ENCODE data around the gene CPVL.

DNA sequence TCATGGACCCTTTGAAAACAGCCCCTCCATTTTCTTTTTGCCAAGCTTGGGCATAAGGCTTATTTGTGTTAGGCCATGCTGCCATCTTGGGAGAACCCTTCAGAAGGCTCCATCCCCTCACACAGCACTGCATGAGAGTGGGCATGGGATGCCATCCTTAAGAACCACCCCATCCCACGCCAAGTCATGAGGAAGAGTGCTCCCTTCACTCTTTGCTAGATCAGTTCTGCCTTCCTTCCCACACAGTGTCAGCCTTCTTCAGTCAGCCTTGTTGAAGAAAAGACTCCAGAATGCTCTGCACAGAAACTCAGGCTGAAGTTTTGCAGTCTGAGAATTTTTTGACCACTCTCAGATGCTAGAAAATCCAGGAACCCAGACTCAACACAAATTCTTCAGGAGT, 32.8 kb upstream of the CPVL start:
- TF ChIP-seq, protein P1, sequence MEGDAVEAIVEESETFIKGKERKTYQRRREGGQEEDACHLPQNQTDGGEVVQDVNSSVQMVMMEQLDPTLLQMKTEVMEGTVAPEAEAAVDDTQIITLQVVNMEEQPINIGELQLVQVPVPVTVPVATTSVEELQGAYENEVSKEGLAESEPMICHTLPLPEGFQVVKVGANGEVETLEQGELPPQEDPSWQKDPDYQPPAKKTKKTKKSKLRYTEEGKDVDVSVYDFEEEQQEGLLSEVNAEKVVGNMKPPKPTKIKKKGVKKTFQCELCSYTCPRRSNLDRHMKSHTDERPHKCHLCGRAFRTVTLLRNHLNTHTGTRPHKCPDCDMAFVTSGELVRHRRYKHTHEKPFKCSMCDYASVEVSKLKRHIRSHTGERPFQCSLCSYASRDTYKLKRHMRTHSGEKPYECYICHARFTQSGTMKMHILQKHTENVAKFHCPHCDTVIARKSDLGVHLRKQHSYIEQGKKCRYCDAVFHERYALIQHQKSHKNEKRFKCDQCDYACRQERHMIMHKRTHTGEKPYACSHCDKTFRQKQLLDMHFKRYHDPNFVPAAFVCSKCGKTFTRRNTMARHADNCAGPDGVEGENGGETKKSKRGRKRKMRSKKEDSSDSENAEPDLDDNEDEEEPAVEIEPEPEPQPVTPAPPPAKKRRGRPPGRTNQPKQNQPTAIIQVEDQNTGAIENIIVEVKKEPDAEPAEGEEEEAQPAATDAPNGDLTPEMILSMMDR (IDR thresholded peaks at IDR 0.05), result no peak
- TF ChIP-seq ZFX (IDR thresholded peaks at IDR 0.05; ENCODE audit: borderline replicate concordance), result no peak
